KBM-7 (cell line): Measurements from ENCODE around the gene PSMD5.

Experiments used
- DNase-seq: peaks from one replicate; pipeline ENCODE4 v3.0.0-alpha.2; 2015
- in situ Hi-C: fragments of 300-500 bp; cut with MboI; formaldehyde crosslinking; loops from 2 replicates; pipeline ENCODE4 v1.14.3; 2020; ENCODE audit warnings: low sequenced_read_pairs, low pct_unique_long_range_greater_than_20kb, mixed read lengths

Gene PSMD5

DNA sequence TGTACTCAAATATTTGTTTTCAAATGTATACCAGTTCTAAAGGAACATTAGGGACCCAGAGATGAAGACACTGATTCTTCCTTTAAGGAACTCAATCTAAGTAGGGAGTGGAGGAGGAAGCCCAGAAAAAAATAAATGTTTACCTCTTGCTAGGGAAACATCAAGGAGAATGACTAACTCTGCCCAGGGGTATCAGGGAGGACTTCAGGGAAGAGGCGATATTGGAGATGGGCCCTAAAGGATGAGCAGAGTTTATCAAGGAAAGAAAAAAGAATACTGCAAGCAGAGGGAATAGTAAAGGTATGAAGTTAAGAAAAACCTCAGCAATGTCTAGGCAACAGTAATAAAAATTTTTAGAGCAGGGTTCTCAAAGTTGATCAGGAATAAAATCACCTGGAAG is 65.9 kb downstream of the PSMD5 start:
- in situ Hi-C loops, result no loop called here

DNA sequence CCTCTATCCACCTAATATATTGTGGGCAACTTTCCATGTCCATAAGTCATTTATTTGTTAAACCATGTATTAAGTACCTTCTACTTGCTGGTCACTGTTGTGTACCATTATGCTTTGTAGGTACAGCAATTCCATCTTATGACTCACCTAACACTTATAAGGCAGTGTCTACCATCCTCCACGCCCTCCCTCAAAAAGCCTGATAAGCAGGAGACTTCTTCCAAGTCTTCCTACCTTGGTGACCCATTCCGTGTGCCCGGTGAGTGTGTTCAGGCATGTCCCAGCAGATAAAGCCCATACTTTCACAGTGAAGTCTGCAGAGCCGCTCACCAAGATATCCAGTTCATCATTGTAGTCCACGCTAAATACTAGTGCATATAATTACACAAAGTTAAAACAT is 66.9 kb downstream of the PSMD5 start:
- no peak for DNase-seq
- in situ Hi-C loops, result no loop called here

More for the DNA sequence above, 65.9 kb downstream of the PSMD5 start:
- no peak for DNase-seq

DNA sequence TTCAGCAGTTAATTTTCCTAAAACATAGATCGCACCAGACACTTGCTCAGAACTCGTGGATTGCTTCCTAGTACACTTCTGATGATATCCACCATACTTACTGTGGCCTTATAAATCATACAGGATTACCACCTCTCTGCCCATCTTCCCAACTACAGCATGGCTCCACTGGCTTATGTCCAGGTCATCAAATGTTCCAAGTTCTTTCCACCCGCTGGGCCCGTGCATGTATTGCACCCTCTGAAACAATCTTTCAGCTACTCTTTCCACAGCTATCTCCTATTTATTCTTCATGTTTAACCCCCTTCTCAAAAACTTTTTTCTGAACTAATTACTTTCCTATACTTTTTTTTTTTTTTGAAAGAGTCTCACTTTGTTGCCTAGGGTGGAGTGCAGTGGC is 68.0 kb downstream of the PSMD5 start:
- in situ Hi-C loops, result no loop called here

DNA sequence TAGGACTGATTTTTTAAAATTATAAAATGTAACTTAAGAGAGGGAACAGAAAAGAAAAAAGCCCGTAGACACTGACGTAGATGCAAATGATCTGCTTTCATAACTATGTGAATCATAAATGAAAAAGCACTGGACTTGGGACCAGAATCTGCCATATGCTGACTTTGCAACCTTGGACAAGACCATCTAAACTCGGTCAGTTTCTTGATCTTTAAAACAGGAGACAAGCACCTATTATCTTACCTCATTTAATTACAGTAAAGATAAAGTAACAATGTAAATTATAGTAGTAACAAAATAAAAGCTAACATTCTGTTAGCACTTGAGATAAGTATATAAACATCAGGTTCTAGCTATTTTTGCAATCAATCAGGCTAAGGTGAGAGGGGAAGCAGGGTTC is 69.5 kb downstream of the PSMD5 start:
- in situ Hi-C loops, result no loop called here
- no peak for DNase-seq

More for the DNA sequence above, 68.0 kb downstream of the PSMD5 start:
- DNase-seq, result no peak

DNA sequence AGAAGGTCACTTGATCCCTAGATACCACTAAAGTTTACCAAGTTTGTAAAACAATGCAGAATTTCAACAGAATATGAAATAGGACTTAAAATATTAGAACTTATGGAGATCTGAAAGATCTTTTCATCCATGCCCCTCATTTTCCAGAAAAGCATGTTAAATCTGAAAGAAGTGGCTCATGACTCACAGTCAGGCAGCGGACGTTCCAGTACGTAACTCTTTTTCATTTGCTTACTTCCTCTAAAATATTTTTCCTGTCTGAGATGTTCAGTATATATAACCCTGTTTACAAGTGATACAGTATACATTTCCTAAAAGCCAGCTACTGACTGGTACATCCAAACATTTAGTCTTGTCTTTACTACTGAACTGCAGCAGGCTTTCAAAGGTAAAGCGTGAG is 71.8 kb downstream of the PSMD5 start:
- in situ Hi-C loops, result no loop called here
- DNase-seq, result no peak

DNA sequence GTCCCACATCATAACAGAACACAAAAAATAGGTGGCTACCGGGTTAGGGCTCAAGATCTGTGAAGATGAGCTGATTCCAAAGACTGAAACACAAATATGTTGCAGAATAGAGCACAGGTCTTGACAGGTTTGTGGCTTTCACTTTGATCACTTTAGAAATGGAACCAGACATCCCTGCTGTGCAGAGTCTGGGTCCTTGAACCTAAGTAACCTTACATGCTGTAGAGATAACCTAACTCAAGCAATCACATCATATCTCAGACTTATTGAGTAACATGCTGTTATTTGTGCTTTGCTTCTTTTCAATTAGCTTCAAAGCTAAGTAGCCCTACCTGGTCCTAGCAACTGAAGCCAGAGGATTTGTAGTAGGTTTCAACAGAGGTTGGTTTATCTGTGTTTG is 73.8 kb downstream of the PSMD5 start:
- no peak for DNase-seq

DNA sequence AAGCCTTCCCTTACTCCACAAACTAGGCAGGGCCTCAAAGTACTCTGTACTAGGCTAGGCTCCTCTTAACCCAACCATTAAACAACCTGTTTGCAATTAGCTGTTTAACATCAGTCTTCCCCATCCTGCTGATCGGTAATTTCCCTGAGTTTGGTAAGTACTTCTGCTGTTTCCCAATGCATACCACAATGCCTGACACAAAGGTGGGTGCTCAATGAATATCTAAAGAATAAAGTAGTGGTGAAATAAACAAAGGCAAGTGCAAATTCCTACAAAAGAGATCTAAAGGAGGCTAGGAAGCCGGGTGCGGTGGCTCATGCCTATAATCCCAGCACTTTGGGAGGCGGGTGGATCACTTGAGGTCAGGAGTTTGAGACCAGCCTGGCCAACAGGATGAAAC is 74.5 kb downstream of the PSMD5 start:
- no peak for DNase-seq
- in situ Hi-C loops, result no loop called here

More for the DNA sequence above, 73.8 kb downstream of the PSMD5 start:
- in situ Hi-C loops, result no loop called here

DNA sequence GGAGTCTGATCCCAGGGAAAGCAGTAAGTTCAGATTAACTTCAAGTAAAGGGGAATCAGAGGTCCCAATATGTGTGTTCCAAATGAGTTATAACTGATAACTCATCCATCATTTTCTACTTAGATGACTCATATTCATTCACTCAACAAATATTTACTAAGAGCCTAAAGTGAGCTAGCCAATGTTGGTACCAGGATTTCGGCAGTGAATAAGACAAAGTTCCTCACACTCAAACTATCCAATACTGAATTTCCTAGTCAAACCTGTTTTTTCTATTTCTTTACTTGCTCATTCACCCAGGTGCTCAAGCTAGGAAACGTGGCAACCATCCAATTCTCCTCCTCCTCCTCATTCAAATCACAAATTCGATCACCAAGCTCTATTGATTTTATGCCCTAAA is 75.3 kb downstream of the PSMD5 start:
- in situ Hi-C loops, result no loop called here
- DNase-seq, result no peak
